Measurements from ENCODE around the gene BANK1.

GRCh38 chr4:101977076-101977475 lies 186.5 kb downstream of the BANK1 start:
- TF ChIP-seq EGR1 (IDR thresholded peaks at IDR 0.05) (no peak), CREB1 (IDR thresholded peaks at IDR 0.05; ENCODE audit: low read depth) (no peak), RAD21 (IDR thresholded peaks at IDR 0.05; ENCODE audit: low read depth) (peak; percentile 19; the same call in 1 of the 2 replicates), REST (IDR thresholded peaks at IDR 0.05; ENCODE audit: low read depth) (no peak), CEBPB (IDR thresholded peaks at IDR 0.05) (peak; percentile 47; the same call in 1 of the 2 replicates), EP300 (IDR thresholded peaks at IDR 0.05; ENCODE audit: borderline replicate concordance) (peak; percentile 79; the same call in 1 of the 2 replicates), TAF1 (IDR thresholded peaks at IDR 0.05; ENCODE audit: low read depth) (no peak), TEAD4 (IDR thresholded peaks at IDR 0.05) (peak; percentile 75), MAX (IDR thresholded peaks at IDR 0.05) (peak; percentile 59; the same call in 1 of the 2 replicates), TCF12 (IDR thresholded peaks at IDR 0.05; ENCODE audit: low read depth) (peak; percentile 53; the same call in 1 of the 2 replicates), FOXM1 (IDR thresholded peaks at IDR 0.05; ENCODE audit: borderline replicate concordance, low read depth) (no peak), YY1 (IDR thresholded peaks at IDR 0.05; ENCODE audit: low read depth) (no peak), ZBTB7A (IDR thresholded peaks at IDR 0.05; ENCODE audit: low read depth) (no peak)
- TF ChIP-seq, protein P1, sequence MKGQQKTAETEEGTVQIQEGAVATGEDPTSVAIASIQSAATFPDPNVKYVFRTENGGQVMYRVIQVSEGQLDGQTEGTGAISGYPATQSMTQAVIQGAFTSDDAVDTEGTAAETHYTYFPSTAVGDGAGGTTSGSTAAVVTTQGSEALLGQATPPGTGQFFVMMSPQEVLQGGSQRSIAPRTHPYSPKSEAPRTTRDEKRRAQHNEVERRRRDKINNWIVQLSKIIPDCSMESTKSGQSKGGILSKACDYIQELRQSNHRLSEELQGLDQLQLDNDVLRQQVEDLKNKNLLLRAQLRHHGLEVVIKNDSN (IDR thresholded peaks at IDR 0.05), result no peak

Data from Ishikawa (cell line).